PC-3 (cell line): ENCODE measurements around the gene PLA2G15. TPM values are rescaled to one million over a fixed set of nuclear protein-coding genes. Genes with fewer than 3 reads are reported as not detected.
A peak's percentile ranks its signal among the peaks of the same experiment; 100 is the strongest.

ENCODE experiments used
- ATAC-seq: fragments of 200-7000 bp; cut with Tn5 transposase; 2 replicates; pipeline ENCODE4 v1.9.1; 2020; ENCODE audit warnings: mild to moderate bottlenecking, moderate library complexity
- BruUV-seq: library from RNA; stranded (reverse); fragments of 400-500 nt; replicated peaks from 2 replicates; lab custom pipeline; 2021; lab: Mats Ljungman, UMichigan
- CTCF ChIA-PET: fragments of 300-600 bp; sonication (Branson Sonifier 250); formaldehyde crosslinking; loops from one replicate; lab custom pipeline; 2022; ENCODE audit warnings: antibody characterized with exemption; lab: Charles Lee
- POLR2A ChIA-PET: fragments of 300-600 bp; sonication (Branson Sonifier 250); formaldehyde crosslinking; loops from one replicate; lab custom pipeline; 2022; ENCODE audit warnings: antibody characterized with exemption; ENCODE audit not compliant: unreplicated experiment; lab: Charles Lee
- DNase-seq: peaks from one replicate; pipeline ENCODE4 v3.0.0-alpha.2; 2015
- H2AFZ ChIP-seq: fragments of 300-600 bp; sonication (generic); 2 replicates; pipeline ENCODE4 v1.6.0; 2016; ENCODE audit warnings: antibody characterized with exemption, low read length
- H3F3A ChIP-seq: fragments of 300-600 bp; sonication (generic); one replicate; pipeline ENCODE4 v1.6.0; 2017; ENCODE audit warnings: antibody characterized with exemption, low read length, control low read depth, mild to moderate bottlenecking; ENCODE audit not compliant: unreplicated experiment
- H3K27ac ChIP-seq: fragments of 300-600 bp; sonication (generic); 2 replicates; pipeline ENCODE4 v1.5.1; 2016; ENCODE audit warnings: mild to moderate bottlenecking, low read length
- H3K27me3 ChIP-seq: fragments of 300-600 bp; sonication (generic); 2 replicates; pipeline ENCODE4 v1.6.1; 2016; ENCODE audit warnings: low read length, mixed read lengths
- H3K36me3 ChIP-seq: fragments of 300-600 bp; sonication (generic); 2 replicates; pipeline ENCODE4 v1.6.1; 2016; ENCODE audit warnings: low read depth, mixed run types, low read length, mixed read lengths
- H3K4me1 ChIP-seq: fragments of 300-600 bp; sonication (generic); 2 replicates; pipeline ENCODE4 v1.5.1; 2016; ENCODE audit warnings: low read length; ENCODE audit not compliant: insufficient read depth
- H3K4me2 ChIP-seq: fragments of 300-600 bp; sonication (generic); 2 replicates; pipeline ENCODE4 v1.6.0; 2016; ENCODE audit warnings: low read length
- H3K4me3 ChIP-seq: fragments of 300-600 bp; sonication (generic); 2 replicates; pipeline ENCODE4 v1.5.1; 2016; ENCODE audit warnings: mild to moderate bottlenecking, low read length, mixed read lengths
- H3K79me2 ChIP-seq: fragments of 300-600 bp; sonication (generic); 2 replicates; pipeline ENCODE4 v1.6.1; 2017; ENCODE audit warnings: low read length, mixed read lengths
- H3K9ac ChIP-seq: fragments of 300-600 bp; sonication (generic); 2 replicates; pipeline ENCODE4 v1.6.0; 2016; ENCODE audit warnings: mild to moderate bottlenecking, low read length
- H3K9me2 ChIP-seq: fragments of 300-600 bp; sonication (generic); replicated peaks from 2 replicates; pipeline ENCODE4 v1.6.1; 2016; ENCODE audit warnings: mixed run types, low read length, mixed read lengths
- H3K9me3 ChIP-seq: fragments of 300-600 bp; sonication (generic); 2 replicates; pipeline ENCODE4 v1.6.1; 2016; ENCODE audit warnings: low read length, mixed read lengths
- H4K20me1 ChIP-seq: fragments of 300-600 bp; sonication (generic); 2 replicates; pipeline ENCODE4 v1.6.1; 2016; ENCODE audit warnings: low read length, mixed read lengths
- EZH2 ChIP-seq: fragments of 300-600 bp; sonication (generic); IDR thresholded peaks from one replicate; pipeline ENCODE4 v1.6.1; 2017; ENCODE audit warnings: antibody characterized with exemption, mild to moderate bottlenecking, low read length; ENCODE audit not compliant: unreplicated experiment
- EZH2phosphoT487 ChIP-seq: fragments of 300-600 bp; sonication (generic); IDR thresholded peaks from 2 replicates; pipeline ENCODE4 v1.6.1; 2018; ENCODE audit warnings: mild to moderate bottlenecking, antibody characterized with exemption, low read length, borderline replicate concordance
- intact Hi-C: fragments of 100-400 bp; cut with micrococcal nuclease; formaldehyde crosslinking; loops from 2 replicates; pipeline ENCODE4 v1.9.0; 2023
- total RNA-seq: library from RNA; depleted of rRNA; stranded (reverse); fragments of >200 nt; gene quantifications from 2 replicates; pipeline ENCODE4 v1.2.3, GENCODE V29; 2014
- TF ChIP-seq, protein P1 (sequence below): fragments of 300-600 bp; sonication (generic); conservative IDR thresholded peaks from 2 replicates; pipeline ENCODE4 v1.5.1; 2017; ENCODE audit warnings: antibody characterized with exemption, low read depth, mild to moderate bottlenecking, low read length

The PLA2G15 gene
- total RNA-seq, 1 experiment from 2014 or later = 16.4 TPM

DNA sequence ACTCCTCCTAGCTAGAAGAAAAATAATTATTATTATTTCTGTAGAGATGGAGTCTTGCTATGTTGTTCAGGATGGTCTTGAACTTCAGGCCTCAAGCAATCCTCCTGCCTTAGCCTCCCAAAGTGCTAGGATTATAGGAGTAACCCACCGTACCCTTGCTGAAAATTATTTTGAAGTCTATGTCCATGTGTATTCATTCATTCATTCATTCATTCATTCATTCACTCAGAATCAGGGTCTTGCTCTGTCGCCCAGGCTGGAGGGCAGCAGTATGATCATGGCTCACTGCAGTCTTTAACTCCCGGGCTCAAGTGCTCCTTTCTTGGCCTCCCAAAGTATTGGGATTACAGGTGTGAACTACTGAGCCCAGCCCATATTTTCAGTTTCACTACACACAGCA is 61.5 kb downstream of the PLA2G15 start:
- Histone ChIP-seq H3K9ac (no peak overlapping the region), H3K9me2 (no peaks in the 10 kb centered on the region), H3K36me3 (peaks cover 20% of the 10 kb centered on the region), H3K4me2 (no peak overlapping the region), H3K4me3 (no peak overlapping the region), H3K79me2 (peaks cover 32% of the 10 kb centered on the region), H4K20me1 (no peaks in the 10 kb centered on the region), H3K27ac (no peak overlapping the region), H3F3A (no peaks in the 10 kb centered on the region), H3K27me3 (no peaks in the 10 kb centered on the region), H3K4me1 (peaks cover 6% of the 10 kb centered on the region; the same call in 1 of the 2 replicates), H2AFZ (no peak overlapping the region), H3K9me3 (no peaks in the 10 kb centered on the region)
- POLR2A ChIA-PET = no interaction called here
- no TSS peak for BruUV-seq
- intact Hi-C loops = no loop called here
- ATAC-seq (no peak), DNase-seq (no peak)
- CTCF ChIA-PET = no interaction called here
- no peak for TF ChIP-seq EZH2phosphoT487
- TF ChIP-seq EZH2 = no peak
- TF ChIP-seq, protein P1, sequence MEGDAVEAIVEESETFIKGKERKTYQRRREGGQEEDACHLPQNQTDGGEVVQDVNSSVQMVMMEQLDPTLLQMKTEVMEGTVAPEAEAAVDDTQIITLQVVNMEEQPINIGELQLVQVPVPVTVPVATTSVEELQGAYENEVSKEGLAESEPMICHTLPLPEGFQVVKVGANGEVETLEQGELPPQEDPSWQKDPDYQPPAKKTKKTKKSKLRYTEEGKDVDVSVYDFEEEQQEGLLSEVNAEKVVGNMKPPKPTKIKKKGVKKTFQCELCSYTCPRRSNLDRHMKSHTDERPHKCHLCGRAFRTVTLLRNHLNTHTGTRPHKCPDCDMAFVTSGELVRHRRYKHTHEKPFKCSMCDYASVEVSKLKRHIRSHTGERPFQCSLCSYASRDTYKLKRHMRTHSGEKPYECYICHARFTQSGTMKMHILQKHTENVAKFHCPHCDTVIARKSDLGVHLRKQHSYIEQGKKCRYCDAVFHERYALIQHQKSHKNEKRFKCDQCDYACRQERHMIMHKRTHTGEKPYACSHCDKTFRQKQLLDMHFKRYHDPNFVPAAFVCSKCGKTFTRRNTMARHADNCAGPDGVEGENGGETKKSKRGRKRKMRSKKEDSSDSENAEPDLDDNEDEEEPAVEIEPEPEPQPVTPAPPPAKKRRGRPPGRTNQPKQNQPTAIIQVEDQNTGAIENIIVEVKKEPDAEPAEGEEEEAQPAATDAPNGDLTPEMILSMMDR = no peak

- intact Hi-C loops = loop anchor here (5.0 kb wide), 1 partner anchor 62 kb away; the partner anchor contains the start of gene PLA2G15
- no peaks in the 10 kb centered on the region for H3F3A ChIP-seq
- peak overlapping the region; percentile 95 for H3K4me2 ChIP-seq
- peak overlapping the region; percentile 89 for H3K9ac ChIP-seq
- no peaks in the 10 kb centered on the region for H4K20me1 ChIP-seq
- no peaks in the 10 kb centered on the region for H3K27me3 ChIP-seq
- ATAC-seq (no peak), DNase-seq (no peak)
- BruUV-seq = no TSS peak
- H3K4me1 ChIP-seq = peaks cover 6% of the 10 kb centered on the region; the same call in 1 of the 2 replicates
- no peak overlapping the region for H3K27ac ChIP-seq
- H3K4me3 ChIP-seq = peak overlapping the region; percentile 98
- H2AFZ ChIP-seq = no peak overlapping the region
- ChIA-PET POLR2A (no interaction called here), CTCF (no interaction called here)
- TF ChIP-seq, protein P1 = no peak
- TF ChIP-seq EZH2phosphoT487 (no peak), EZH2 (no peak)
- peaks cover 51% of the 10 kb centered on the region for H3K79me2 ChIP-seq
- H3K9me2 ChIP-seq = no peaks in the 10 kb centered on the region
- no peaks in the 10 kb centered on the region for H3K9me3 ChIP-seq
- peaks cover 6% of the 10 kb centered on the region; the same call in 1 of the 2 replicates for H3K36me3 ChIP-seq
Measured at GRCh38 chr16:68309799-68310198, 64.6 kb downstream of the PLA2G15 start.

DNA sequence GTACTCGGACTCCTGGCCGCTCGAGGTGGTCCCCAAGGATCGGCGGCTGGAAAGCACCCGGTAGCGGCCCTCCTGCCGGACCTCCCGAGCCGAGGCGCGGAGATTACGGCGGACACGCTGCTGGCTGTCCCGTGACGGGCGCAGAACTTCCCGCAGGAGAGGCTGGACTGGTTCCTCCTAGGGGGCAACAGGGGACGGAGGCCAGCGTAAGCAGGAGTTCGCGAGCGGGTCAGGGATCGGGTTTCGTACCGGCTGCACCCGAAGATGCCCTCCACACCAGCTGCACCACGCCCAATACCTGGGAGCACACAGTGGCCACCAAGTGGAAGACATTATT is 65.2 kb downstream of the PLA2G15 start:
- peak overlapping the region; percentile 73 for H2AFZ ChIP-seq
- TF ChIP-seq EZH2phosphoT487 (no peak), EZH2 (no peak)
- TF ChIP-seq, protein P1 = no peak
- DNase-seq (peak; percentile 6), ATAC-seq (peak; percentile 43)
- ChIA-PET CTCF (interaction anchor here (0.5 to 1.2 kb wide), 3 partner anchors 18 to 49 kb away, joined by 7 to 14 read pairs (median 11); partner anchors contain the start of gene SLC7A6), POLR2A (interaction anchor here (0.9 to 1.0 kb wide), 3 partner anchors 22 to 73 kb away, joined by 3 to 10 read pairs (median 6); partner anchors contain the start of gene SLC7A6)
- BruUV-seq = TSS peak; percentile 70
- H3K4me3 ChIP-seq = peak overlapping the region; percentile 98
- no peaks in the 10 kb centered on the region for H3K9me2 ChIP-seq
- H3K4me1 ChIP-seq = peaks cover 6% of the 10 kb centered on the region; the same call in 1 of the 2 replicates
- peaks cover 2% of the 10 kb centered on the region; the same call in 1 of the 2 replicates for H3K36me3 ChIP-seq
- intact Hi-C loops = loop anchor here (5.0 kb wide), 1 partner anchor 63 kb away; the partner anchor contains the start of gene PLA2G15
- no peaks in the 10 kb centered on the region for H3K27me3 ChIP-seq
- H4K20me1 ChIP-seq = no peaks in the 10 kb centered on the region
- H3K9ac ChIP-seq = peak overlapping the region; percentile 89
- H3F3A ChIP-seq = no peaks in the 10 kb centered on the region
- no peaks in the 10 kb centered on the region for H3K9me3 ChIP-seq
- peaks cover 51% of the 10 kb centered on the region for H3K79me2 ChIP-seq
- peak overlapping the region; percentile 95 for H3K4me2 ChIP-seq
- peak overlapping the region; percentile 48 for H3K27ac ChIP-seq
